Neural progenitor cell (in vitro differentiated cells): ENCODE results near the gene PPTC7. TPM values are rescaled to one million over a fixed set of nuclear protein-coding genes. Genes with fewer than 3 reads are reported as not detected.

Experiments used
- DNase-seq: peaks from one replicate; pipeline ENCODE4 v3.0.0-alpha.2; 2016; ENCODE audit warnings: low spot score
- H2AFZ ChIP-seq: fragments of 200-600 bp; sonication (generic); replicated peaks from 2 replicates; pipeline ENCODE4 v1.6.1; 2016; ENCODE audit warnings: antibody characterized with exemption
- H3F3A ChIP-seq: fragments of 200-600 bp; sonication (generic); 2 replicates; pipeline ENCODE4 v1.6.1; 2016; ENCODE audit warnings: antibody characterized with exemption, low read depth
- H3K27ac ChIP-seq: fragments of 200-600 bp; sonication (generic); 2 replicates; pipeline ENCODE4 v1.5.1; 2016; ENCODE audit warnings: mild to moderate bottlenecking
- H3K27me3 ChIP-seq: fragments of 200-600 bp; sonication (generic); 2 replicates; pipeline ENCODE4 v1.6.1; 2016; ENCODE audit warnings: mild to moderate bottlenecking, moderate library complexity
- H3K36me3 ChIP-seq: fragments of 200-600 bp; sonication (generic); 2 replicates; pipeline ENCODE4 v1.5.1; 2016
- H3K4me1 ChIP-seq: fragments of 200-600 bp; sonication (generic); 2 replicates; pipeline ENCODE4 v1.6.1; 2016; ENCODE audit warnings: mixed run types
- H3K4me2 ChIP-seq: fragments of 200-600 bp; sonication (generic); 2 replicates; pipeline ENCODE4 v1.6.1; 2016
- H3K4me3 ChIP-seq: fragments of 200-600 bp; sonication (generic); 2 replicates; pipeline ENCODE4 v1.5.1; 2016
- H3K79me2 ChIP-seq: fragments of 200-600 bp; sonication (generic); 2 replicates; pipeline ENCODE4 v1.6.1; 2016; ENCODE audit warnings: low read depth
- H3K9ac ChIP-seq: fragments of 200-600 bp; sonication (generic); 2 replicates; pipeline ENCODE4 v1.6.1; 2016
- H3K9me3 ChIP-seq: fragments of 200-600 bp; sonication (generic); 2 replicates; pipeline ENCODE4 v1.5.1; 2016; ENCODE audit warnings: low read depth
- H4K20me1 ChIP-seq: fragments of 200-600 bp; sonication (generic); 2 replicates; pipeline ENCODE4 v1.6.1; 2016; ENCODE audit warnings: low read depth
- H3K27ac Mint-ChIP-seq: 3 replicates; pipeline ENCODE4 v1.8.0; 2021; ENCODE audit warnings: mixed read lengths
- H3K27me3 Mint-ChIP-seq: 2 replicates; pipeline ENCODE4 v1.8.0; 2022; ENCODE audit warnings: low read depth, mild to moderate bottlenecking, inconsistent platforms, moderate library complexity, mixed read lengths; ENCODE audit not compliant: insufficient read depth
- H3K36me3 Mint-ChIP-seq: 3 replicates; pipeline ENCODE4 v1.8.0; 2021; ENCODE audit warnings: mixed read lengths
- H3K4me1 Mint-ChIP-seq: 3 replicates; pipeline ENCODE4 v1.8.0; 2021; ENCODE audit warnings: mixed read lengths
- H3K4me3 Mint-ChIP-seq: 3 replicates; pipeline ENCODE4 v1.8.0; 2021; ENCODE audit warnings: mild to moderate bottlenecking, moderate library complexity, mixed read lengths
- H3K9me3 Mint-ChIP-seq: 3 replicates; pipeline ENCODE4 v1.8.0; 2020; ENCODE audit warnings: mixed read lengths
- CTCF ChIP-seq: fragments of 200-600 bp; sonication (generic); IDR thresholded peaks from 2 replicates; pipeline ENCODE4 v1.5.1; 2017; ENCODE audit warnings: antibody characterized with exemption, mild to moderate bottlenecking
- EZH2 ChIP-seq: fragments of 200-600 bp; sonication (generic); IDR thresholded peaks from 2 replicates; pipeline ENCODE4 v1.6.1; 2017; ENCODE audit warnings: antibody characterized with exemption, mild to moderate bottlenecking, moderate library complexity
- EZH2phosphoT487 ChIP-seq: fragments of 200-600 bp; sonication (generic); IDR thresholded peaks from 2 replicates; pipeline ENCODE4 v1.6.1; 2017; ENCODE audit warnings: antibody characterized with exemption
- total RNA-seq: library from RNA; depleted of rRNA; stranded (reverse); fragments of >200 nt; gene quantifications from 2 replicates; pipeline ENCODE4 v1.2.3, GENCODE V29; 2015; ENCODE audit warnings: low replicate concordance

Gene PPTC7
- total RNA-seq, 1 donor from 2014 or later = 11.2 TPM

- Mint-ChIP-seq H3K4me1 (no peaks in the 10 kb centered on the region), H3K36me3 (no peaks in the 10 kb centered on the region), H3K4me3 (no peak overlapping the region), H3K27me3 (no peaks in the 10 kb centered on the region), H3K9me3 (no peaks in the 10 kb centered on the region), H3K27ac (no peak overlapping the region)
- Histone ChIP-seq H3K27ac (no peak overlapping the region), H3F3A (no peaks in the 10 kb centered on the region), H3K9me3 (no peaks in the 10 kb centered on the region), H3K36me3 (no peaks in the 10 kb centered on the region), H2AFZ (no peak overlapping the region), H3K4me3 (no peak overlapping the region), H3K79me2 (no peaks in the 10 kb centered on the region), H4K20me1 (no peaks in the 10 kb centered on the region), H3K27me3 (peaks cover 7% of the 10 kb centered on the region), H3K4me2 (no peak overlapping the region), H3K4me1 (no peaks in the 10 kb centered on the region), H3K9ac (no peak overlapping the region)
- no peak for DNase-seq
- no peak for TF ChIP-seq CTCF
Measured at GRCh38 chr12:110516995-110517394, 66.1 kb downstream of the PPTC7 start.

DNA sequence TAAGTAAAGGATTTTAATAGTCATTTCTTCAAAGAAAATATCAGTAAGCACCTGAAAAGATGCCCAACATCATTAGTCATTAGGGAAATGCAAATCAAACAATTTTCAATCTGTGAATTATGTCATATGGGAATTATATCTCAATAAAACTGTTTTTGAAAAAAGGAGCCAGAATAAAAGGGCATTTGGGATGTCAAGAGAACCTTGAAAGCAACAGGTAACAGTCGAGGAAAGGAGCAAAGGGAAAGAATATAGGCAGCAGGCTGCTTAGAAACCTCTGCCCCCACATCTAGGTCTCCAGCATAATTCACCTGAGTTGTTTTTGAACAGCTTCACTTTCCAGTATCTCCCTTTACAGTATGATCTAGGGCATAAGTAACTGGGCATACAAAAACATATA lies 68.8 kb downstream of the PPTC7 start:
- H3K9me3 Mint-ChIP-seq = no peaks in the 10 kb centered on the region
- H3K9ac ChIP-seq = no peak overlapping the region
- H3K4me1 Mint-ChIP-seq = no peaks in the 10 kb centered on the region
- H3K4me1 ChIP-seq = no peaks in the 10 kb centered on the region
- no peaks in the 10 kb centered on the region for H3K9me3 ChIP-seq
- DNase-seq = no peak
- H3K4me3 ChIP-seq = no peak overlapping the region
- H3K79me2 ChIP-seq = no peaks in the 10 kb centered on the region
- H4K20me1 ChIP-seq = no peaks in the 10 kb centered on the region
- peaks cover 7% of the 10 kb centered on the region for H3K27me3 ChIP-seq
- no peaks in the 10 kb centered on the region for H3K36me3 Mint-ChIP-seq
- TF ChIP-seq EZH2phosphoT487 (no peak), EZH2 (no peak), CTCF (no peak)
- no peak overlapping the region for H3K27ac ChIP-seq
- no peaks in the 10 kb centered on the region for H3K27me3 Mint-ChIP-seq
- no peak overlapping the region for H3K4me3 Mint-ChIP-seq
- no peaks in the 10 kb centered on the region for H3K36me3 ChIP-seq
- H2AFZ ChIP-seq = no peak overlapping the region
- no peak overlapping the region for H3K4me2 ChIP-seq
- no peak overlapping the region for H3K27ac Mint-ChIP-seq
- no peaks in the 10 kb centered on the region for H3F3A ChIP-seq

DNA sequence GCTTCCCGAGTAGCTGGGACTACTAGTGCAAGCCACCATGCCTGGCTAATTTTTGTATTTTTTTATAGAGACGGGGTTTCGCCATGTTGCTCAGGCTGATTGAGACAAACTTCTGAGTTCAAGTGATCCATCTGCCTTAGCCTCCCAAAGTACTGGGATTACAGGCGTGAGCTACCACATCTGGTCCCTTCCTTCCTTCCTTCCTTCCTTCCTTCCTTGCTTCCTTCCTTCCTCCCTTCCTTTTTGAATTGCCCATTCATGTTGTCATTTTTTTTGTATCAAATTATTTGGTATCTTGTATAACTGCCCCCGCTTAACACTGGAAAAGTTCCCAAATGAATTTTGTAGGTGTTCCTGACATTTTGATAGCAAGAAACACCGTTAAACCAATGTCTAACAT lies 69.3 kb downstream of the PPTC7 start:
- H3K4me2 ChIP-seq = no peak overlapping the region
- H4K20me1 ChIP-seq = no peaks in the 10 kb centered on the region
- H3K79me2 ChIP-seq = no peaks in the 10 kb centered on the region
- no peaks in the 10 kb centered on the region for H3F3A ChIP-seq
- Mint-ChIP-seq H3K27me3 (no peaks in the 10 kb centered on the region), H3K36me3 (no peaks in the 10 kb centered on the region), H3K4me1 (no peaks in the 10 kb centered on the region), H3K4me3 (no peak overlapping the region), H3K9me3 (no peaks in the 10 kb centered on the region), H3K27ac (no peak overlapping the region)
- no peak overlapping the region for H3K4me3 ChIP-seq
- H3K27ac ChIP-seq = no peak overlapping the region
- H3K36me3 ChIP-seq = no peaks in the 10 kb centered on the region
- DNase-seq = no peak
- H3K9ac ChIP-seq = no peak overlapping the region
- TF ChIP-seq CTCF (no peak), EZH2phosphoT487 (no peak), EZH2 (no peak)
- H3K9me3 ChIP-seq = no peaks in the 10 kb centered on the region
- H2AFZ ChIP-seq = no peak overlapping the region
- H3K27me3 ChIP-seq = peaks cover 7% of the 10 kb centered on the region
- no peaks in the 10 kb centered on the region for H3K4me1 ChIP-seq
